GM04504 (cell line): ENCODE data around the gene GIGYF1.
"Not testable (repeated sequence)": the region's sequence is repeated elsewhere in the genome, so short reads cannot be mapped to it uniquely, and the experiment has no call there.

Source experiments
- DNase-seq: peaks from one replicate; pipeline ENCODE4 v3.0.0-alpha.2; 2012; ENCODE audit warnings: low read depth

Gene GIGYF1

DNA sequence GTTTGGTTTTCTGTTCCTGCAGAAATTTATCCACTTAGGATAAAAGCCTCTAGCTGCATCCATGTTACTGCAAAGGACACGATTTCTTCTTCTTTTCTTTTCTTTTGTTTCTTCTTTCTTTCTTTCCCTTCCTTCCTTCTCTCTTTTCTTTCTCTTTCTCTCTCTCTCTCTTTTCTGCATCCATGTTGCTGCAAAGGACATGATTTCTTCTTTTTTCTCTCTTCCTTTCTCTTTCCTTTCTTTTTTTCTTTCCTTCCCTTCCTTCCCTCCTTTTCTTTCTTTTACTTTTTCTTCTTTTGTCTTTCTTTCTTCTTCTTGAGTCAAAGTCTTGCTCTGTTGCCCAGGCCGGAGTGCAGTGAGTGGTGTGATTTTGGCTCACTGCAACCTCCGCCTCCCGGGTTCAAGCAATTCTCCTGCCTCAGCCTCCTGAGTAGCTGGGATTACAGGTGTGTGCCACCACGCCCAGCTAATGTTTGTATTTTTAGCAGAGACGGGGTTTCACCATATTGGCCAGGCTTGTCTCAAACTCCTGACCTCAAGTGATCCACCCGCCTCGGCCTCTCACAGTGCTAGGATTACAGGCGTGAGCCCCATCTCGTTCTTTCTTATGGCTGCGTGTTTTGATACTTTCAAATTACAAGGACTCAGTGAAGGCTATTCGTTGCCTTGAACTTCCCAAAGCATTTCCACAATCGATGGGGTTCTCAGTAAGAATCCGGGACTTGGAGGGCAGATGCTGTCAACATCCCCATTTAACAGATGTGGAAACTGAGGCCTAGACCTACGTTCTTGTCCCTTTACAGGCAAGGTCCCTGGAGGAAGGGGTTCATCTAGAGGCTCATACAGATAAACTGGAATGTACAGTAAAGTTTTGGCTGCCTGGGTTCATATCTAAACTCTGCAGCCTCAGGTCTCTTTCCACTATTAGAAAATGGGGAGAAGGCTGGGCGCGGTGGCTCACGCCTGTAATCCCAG lies 22.4 kb downstream of the GIGYF1 start:
- DNase-seq, result no peak

DNA sequence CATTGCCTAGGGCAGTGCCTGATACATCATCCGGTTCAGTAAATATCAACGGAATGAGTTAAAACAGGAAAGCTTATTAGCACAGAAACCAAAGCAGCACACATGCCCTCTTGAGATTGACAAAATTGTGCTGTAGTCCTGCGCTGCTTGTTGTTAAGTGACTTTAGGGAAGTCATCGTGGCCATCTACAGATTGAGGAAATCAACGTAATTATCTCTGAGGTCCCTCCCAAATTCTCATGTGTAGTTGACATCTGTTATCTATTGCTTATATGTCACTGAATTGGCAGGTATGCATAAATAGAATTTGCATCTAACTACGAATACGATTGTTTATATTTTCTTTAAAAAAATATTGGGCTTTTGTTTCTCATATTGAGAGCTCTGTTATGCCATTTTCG lies 24.0 kb downstream of the GIGYF1 start:
- DNase-seq, result no peak

DNA sequence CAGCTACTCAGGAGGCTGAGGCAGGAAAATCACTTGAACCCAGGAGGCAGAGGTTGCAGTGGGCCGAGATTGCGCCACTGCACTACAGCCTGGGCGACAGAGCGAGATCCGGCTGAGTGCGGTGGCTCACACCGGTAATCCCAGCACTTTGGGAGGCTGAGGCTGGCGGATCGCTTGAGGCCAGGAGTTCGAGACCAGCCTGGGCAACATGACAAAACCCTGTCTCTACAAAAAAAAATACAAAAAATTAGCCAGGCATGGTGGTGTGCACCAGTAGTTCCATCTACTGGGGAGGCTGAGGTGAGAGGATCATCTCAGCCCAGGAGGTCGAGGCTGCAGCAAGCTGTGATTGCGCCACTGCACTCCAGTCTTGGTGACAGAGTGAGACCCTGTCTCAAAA lies 24.9 kb downstream of the GIGYF1 start:
- DNase-seq, result not testable (repeated sequence)

DNA sequence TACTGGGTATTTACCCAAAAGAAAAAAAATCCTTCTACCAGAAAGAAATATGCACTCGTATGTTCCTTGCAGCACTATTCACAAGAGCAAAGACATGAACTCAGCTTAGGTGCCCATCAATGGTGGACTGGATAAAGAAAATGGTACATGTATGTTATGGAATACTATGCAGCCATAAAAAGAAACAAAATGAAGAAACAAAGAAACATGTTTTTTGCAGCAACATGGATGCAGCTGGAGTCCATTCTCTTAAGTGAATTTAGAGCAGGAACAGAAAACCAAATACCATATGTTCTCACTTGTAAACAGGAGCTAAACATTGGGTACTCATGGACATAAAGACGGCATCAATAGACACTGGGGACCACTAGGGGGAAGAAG lies 26.0 kb downstream of the GIGYF1 start:
- no peak for DNase-seq

DNA sequence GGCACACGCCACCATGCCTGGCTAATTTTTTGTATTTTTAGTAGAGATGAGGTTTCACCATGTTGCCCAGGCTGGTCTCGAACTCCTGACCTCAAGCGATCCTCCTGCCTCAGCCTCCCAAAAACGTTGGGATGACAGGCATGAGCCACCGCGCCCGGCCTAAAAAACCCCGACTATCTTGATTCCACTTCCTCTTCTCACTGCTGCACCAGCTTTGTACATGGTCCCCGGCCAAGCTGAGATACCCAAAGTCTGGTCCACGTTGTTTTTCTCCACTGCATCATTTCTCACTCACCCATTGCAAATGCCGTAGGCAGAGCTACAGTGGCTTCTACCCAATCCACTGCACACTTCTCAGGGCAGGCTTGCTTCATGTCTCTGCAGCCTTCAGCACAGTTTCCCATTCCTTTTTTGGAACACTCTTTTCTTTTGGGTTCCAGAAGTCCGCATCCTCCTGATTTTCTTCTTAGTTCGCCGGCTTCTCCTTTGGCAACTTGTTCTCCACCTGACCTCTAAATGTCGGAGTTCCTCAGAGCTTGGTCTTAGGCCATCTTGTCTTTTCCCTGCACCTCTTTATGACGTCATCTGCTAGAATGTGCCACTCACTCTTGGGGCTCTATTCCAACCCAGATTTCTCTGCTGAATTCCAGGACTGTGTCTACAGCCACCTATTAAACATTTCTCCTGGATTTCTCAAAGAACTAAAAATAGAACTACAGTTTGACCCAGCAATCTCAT lies 26.6 kb downstream of the GIGYF1 start:
- no peak for DNase-seq

DNA sequence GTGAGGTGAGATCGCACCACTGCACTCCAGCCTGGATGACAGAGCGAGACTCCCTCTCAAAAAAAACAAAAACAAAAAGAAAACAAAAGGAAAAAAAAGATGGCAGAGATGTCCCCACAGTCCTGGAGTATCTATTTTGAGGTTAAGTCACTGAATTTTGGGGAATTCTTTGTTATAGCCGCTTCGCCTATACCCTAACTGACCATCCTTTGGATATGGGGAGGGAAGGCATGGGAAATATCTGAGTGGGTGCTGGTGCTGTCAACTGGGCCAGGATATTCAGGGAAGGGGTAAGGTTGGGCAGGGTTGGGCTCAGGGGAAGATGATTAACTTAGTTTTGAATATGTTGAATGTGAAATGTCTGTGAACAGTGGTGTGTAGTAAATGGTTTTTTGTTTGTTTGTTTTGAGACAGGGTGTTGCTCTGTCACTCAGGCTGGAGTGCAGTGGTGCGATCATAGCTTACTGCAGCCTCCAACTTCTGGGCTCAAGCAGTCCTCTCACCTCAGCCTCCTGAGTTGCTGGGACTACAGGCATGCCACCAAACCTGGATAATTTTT lies 28.8 kb downstream of the GIGYF1 start:
- no peak for DNase-seq

DNA sequence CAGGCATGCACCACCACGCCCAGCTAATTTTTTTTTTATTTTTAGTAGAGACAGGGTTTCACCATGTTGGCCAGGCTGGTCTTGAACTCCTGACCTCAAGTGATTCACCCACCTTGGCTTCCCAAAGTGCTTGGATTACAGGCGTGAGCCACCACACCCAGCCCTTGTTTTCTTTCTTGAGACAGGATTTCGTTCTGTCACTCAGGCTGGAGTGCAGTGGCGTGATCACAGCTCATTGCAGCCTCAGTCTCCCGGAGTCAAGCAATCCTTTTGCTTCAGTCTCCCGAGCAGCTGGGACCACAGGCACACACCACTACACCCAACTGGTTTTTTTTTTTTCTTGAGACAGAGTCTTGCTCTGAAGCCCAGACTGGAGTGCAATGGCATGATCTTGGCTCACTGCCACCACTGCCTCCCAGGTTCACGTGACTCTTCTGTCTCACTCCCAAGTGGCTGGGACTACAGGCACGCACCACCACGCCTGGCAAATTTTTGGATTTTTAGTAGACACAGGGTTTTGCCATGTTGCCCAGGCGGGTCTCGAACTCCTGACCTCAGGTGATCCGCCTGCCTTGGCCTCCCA lies 31.8 kb downstream of the GIGYF1 start:
- DNase-seq, result not testable (repeated sequence)

DNA sequence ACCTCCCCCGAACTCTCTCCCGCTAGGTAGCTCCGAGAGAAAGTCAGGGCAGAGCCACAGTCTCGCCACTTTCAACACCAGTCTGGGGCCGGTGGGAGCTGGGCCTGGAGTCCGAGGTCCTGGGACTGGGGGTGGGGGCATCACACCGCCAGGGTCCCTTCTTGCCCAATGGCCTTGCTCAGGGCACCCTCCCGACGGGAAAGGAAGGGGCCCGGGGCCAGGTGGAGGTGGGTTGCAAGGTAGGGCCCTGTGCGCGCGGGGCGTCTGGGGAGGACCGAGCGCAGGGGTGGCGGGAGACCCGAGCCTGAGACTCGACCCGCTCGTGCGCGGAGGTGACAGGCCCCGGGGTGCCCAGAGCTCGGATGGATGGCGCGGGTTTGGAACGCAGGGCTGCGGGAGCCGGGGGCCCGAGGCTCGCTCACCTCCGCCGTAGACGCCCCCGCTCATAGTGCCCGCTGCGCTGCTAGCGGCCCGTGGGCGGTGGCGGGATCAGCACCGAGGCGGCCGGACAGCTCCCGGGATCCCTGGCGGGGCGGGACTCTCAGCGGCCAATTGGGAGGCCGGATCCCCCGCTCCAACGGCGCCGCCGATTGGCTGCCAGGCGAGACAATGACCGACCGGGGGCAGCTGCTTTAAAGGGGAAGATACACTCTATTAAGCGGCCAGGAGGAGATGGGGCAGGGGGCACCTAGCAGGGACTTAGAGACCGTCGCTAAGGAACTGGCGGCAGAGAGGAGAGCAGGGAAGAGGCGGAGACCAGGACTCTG lies 38.0 kb downstream of the GIGYF1 start, which contains the start of gene ACTL6B:
Gene ACTL6B, minus strand, starts transcription at position 541 of the 767 bp plus-strand sequence. Its CDS starts 94 bp downstream, at position 447.
- no peak for DNase-seq

DNA sequence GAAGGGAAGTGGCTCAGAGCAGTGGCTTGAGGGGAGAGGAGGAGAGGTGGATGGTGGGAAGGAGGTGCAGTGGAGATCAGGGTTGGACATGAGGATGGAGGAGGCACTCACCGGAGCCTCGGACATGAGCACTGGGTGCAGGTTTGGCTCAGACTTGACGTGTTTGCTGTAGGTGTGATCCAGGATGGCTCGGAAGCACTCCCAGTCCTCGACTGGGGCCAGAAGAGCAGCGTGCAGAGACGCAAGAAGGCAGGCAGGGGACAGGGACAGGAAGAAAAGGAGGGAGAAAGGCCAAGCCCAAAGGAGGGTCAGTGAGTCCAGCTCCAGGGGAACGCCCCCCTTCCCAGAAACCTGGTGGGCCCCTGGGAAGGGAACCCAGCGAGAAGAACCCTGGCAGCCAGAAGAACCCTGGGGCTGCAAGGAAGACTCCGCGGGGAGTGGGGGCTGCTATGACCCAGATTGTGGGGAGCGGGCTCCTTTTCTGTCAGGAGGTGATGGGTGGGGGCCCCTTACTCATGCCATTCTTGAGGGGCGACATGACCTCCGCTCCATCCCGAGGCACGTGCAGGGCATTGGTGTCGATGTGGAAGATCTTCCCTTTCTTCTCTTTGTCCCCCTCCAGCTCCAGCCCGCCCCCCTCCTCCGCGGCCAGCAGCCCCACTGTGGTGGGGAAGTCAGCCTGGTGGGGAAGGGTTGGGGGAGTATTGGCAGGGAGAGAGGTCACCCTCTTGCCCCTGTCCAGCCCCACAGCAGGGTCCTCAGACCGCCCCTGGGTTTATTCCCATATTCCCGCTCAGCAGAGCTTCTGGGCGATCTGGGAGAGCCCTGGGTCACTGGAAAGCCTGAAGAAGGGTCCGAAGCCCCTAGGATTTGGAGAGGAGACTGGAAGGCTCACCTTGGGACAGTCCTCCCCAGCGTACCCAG lies 38.9 kb downstream of the GIGYF1 start:
- DNase-seq, result no peak

DNA sequence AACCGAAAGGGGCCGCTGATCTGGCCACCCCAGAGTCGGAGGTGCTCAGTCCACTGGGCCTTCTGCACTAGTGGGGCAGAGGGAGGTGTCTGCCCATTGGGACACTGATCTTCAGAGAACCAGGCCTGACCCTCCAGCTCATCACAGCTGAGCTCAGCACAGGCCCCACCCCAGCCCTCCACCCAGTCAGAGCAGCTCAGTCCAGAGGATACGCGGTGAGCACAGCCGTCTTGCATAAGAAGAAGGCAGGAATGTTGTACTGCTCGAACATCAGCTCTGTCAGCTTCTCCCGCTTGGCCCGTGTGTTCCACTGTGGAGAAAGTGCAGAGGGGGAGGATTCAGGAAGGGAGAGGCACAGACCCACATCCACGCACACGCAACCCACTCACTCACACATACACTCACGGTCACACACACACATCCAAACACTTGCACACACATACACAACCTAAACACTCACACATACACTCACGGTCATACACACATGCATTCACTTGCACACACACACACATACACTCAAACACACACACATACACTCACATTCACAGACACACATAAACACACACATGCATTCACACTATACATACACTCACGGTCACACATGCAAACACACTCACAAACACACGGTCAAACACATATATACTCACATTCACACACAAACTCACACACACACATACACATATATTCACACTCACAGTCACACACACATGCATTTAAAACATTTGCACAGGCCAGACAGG lies 44.1 kb downstream of the GIGYF1 start:
- DNase-seq, result no peak

DNA sequence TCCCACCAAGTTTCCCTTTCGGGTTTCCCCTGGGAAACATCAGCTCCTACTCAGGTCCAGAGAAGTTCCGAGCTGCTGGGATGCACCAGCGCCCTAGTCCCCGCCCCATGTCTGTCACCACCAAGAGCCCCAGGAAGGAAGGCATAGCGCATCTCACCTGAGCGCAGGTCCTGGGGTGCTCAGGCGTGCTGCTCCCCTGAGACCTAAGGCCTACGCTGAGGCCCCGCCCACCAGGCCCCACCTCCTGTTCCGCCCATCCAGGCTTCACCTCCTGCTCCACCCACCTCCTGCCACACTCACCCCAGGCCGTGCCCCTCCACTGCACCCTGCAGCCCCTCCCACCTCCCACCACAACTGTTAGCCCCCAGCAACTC lies 51.5 kb downstream of the GIGYF1 start:
- no peak for DNase-seq

DNA sequence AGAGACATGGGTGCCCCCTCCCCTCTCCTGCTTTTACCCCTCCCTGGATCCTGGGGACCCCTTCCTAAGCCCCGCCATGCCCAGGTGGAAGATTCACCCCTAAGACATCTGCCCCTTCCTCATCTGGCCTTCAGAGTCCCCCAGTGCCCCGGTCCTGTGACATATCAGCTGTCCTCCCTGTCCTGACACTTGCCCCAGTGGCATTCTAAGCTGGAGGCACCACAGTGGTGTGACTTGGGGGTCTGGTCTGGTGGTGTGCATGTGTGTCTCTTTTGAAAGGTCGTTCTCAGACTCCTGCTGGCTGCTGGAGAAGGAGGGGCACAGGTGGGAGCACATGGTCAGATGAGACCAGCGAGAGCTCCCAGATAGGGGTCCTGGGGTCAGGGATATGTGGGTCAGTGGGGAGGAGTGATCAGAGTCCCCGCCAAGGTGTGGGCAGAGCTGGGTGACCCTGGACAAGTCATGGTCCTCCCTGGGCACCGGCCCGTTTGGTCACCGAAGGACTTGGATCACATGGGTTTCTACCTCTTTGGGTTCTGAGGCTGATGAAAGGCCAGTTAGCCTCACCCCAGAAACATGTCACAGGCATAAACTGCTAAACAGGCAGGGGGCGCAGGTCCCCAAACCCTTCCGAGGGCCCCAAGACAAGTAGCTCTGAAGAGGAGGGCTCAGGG lies 52.1 kb downstream of the GIGYF1 start:
- DNase-seq, result no peak

DNA sequence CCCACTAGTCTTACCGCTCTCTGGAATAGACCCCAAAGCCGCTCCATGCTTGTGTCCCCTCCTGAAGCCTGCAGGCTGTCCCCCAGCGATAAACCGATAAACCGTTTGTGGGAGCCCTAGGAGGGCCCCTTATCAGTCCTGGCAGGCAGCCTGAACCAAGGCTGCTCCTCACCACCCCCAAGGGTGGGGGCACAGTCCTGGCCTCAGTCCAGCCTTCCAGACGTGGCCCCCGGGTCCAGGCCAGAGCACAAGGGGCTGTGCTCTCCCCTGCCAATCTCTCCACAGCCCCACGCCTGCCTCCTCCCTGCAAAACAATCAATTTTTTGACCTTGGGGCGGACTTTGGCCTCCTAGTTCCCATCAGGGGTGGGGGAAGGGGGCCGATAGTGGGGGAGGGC lies 52.6 kb downstream of the GIGYF1 start, which contains the start of gene TFR2:
Gene TFR2, minus strand, starts transcription at position 90 of the 397 bp plus-strand sequence. Its CDS starts 43 bp downstream, at position 47.
- no peak for DNase-seq

DNA sequence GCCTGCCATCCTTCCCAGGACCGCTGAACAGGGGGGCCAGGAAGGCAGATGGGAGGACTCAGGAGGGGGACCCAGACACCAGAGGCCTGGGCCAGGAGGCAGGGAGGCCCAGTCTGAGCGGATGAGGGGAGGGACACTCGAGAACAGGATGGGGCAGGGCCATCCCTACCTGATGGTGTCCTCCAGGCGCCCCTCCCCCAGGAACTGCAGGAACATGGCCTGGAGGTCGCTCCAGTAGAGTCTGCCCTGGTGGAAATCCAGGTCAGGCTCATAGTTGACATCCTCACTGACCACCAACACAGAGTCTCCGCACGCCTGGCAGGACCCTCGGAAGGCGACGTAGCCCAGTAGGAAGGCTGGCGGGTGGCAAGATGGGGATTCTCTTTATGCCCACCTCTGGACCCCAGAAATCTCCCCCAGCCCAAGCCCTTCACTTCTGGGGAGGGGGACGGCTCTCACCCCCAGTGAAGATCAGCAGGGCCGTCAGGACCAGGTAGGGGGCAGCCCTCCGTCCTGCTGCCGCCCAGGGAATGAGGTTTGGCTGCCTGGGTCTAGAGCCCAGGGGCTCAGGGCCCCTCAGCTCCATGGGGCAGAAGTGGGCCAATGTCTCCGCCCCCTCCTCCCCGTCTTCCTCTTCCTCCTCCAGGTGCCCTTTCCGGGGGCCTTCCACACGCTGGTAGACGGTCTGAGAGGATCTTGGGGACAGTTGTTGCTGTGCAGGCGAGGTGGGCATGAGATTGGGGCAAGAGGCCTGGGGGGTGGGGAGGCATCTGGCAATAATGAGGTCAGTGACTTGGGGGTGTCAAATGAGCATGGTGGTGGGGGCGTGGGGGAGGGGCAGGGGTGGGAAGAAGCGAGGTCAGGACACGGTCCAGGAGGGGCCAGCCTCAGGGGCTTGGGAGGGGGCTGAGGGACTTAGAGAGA lies 53.3 kb downstream of the GIGYF1 start:
- no peak for DNase-seq

DNA sequence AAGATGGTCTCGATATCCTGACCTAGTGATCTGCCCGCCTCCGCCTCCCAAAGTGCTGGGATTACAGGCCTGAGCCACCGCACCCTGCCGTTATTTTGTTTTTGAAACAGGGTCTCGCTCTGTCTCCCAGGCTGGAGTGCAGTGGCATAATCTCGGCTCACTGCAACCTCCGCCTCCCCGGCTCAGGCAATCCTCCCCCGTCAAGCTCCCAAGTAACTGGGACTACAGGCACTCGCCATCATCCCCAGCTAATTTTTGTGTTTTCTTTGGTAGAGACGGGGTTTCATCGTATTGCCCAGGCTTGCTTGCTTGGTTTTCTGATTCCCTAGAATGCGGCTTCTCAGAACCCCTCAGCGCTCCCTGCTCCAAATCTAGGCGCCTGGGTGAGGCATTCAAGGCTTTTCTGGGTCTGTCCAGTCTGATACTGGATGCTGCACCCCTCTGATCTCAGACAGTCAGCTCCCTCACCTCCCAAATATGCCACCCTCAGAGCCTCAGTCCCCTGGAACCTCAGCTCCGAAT lies 54.0 kb downstream of the GIGYF1 start:
- DNase-seq, result no peak

DNA sequence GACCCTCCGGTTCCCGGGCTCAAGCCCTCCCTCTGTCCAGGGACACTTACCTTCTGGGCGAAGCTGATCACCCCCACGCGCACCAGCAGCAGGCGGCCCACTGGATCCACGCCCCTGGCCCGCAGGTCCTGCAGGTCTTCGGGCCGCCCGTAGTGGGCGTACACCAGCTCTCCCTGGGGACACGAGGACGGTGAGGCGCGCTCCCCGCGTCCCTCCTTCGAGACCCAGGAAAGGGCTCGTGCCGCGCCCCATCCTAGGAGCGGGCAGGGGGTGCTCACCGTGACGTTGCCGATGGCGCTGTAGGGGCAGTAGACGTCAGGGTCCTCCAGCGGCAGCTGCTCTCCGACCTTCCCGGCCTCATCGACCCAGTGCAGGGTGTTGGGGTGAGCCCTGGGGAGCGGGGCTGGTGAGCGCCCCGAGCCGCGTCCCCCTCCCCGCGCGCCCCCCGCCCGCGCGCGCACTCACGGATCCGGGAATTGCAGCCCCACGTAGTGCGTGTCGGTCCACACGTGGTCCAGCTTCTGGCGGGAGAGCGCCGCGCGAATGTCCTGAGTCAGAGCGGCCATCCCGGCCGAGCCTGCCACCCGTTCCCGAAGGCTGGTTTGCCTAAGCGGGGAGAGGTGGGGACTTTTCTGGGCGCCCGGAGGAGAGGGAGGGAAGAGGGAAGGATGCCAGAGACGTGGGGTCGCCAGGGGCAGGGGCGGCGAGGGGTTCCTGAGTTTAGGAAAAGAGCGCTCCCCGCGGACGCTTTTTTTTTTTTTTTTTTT lies 60.9 kb downstream of the GIGYF1 start:
- no peak for DNase-seq

DNA sequence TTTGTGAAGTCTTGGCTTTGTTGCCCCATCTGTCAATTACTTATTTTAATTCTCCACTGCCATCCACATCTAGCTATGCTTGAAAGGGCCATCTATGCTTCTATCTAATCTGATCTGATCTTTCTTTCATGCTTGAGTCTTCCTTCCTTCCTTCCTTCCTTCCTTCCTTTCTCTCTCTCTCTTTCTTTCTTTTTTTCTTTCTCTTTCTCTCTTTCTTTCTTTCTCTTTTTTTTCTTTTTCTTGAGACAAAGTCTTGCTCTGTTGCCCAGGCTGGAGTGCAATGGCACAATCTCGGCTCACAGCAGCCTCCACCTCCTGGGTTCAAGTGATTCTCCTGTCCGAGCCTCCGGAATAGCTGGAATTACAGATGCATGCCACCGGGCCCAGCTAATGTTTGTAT lies 64.0 kb downstream of the GIGYF1 start:
- no peak for DNase-seq
